DMS153 treated with DMSO at 0.1 percent for 48 hours (cell line): ENCODE results near the gene ASB1.

Source experiments
- DNase-seq: peaks from one replicate; lab custom pipeline; 2025; ENCODE audit not compliant: unreplicated experiment; lab: John Stamatoyannopoulos, UW

Gene ASB1

DNA sequence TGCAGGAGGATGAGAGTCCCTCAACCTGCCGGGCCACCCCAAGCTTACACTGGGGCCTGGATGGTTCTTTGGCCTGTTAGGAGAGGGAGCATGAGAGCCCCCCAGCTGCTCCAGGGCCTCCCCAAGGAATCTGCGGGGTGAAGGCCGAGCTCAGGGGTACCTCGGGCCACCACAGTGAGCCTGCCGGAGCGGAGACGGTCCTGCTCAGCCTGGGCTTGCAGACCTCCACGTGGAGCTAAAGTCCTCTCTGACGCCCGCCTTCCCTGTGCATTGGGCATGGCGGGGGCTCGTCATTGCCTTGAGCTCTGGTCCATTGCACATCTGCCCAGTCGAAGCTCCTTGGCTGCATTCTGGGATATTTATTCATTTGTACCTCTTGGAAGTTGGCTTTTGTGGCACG lies 62.7 kb downstream of the ASB1 start:
- DNase-seq = no peak

DNA sequence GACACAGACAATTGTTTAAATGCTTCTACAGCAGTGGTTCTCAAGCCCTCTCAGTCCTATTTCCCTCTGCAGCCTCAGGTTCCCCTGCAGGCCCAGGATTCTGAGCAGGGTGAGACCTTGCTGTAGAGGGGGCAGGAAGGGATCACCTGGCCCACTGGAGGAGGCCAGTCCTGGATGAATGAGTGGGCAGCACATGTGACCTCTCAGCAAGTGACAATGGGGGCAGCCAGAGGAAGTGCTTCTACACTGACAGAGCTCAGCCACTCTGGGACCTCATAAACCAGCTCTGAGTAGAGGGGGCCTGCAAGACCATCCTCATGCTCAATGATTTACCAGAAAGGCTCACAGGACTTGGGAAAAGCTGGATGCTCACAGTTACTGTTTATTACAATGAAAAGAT lies 63.2 kb downstream of the ASB1 start:
- DNase-seq = no peak

DNA sequence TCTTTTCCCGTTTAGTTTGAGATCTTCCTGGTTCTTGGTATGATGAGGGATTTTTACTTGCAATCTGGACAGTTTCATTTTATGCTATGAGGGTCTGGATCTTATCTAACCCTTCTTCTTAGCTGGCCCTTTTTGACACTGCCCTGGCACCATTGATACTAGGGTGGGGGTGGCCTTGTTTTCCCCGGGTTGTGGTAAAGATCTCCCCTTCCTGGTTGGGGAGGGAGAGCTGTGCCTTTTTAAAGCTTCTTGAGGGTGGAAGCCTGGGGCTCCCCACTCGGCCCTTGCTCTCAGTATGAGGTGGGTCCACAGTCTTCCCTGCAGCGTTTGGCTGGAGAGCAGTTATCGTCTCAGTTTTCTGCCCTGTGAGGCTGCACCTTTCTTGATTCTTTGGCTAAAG lies 66.1 kb downstream of the ASB1 start:
- DNase-seq = no peak

DNA sequence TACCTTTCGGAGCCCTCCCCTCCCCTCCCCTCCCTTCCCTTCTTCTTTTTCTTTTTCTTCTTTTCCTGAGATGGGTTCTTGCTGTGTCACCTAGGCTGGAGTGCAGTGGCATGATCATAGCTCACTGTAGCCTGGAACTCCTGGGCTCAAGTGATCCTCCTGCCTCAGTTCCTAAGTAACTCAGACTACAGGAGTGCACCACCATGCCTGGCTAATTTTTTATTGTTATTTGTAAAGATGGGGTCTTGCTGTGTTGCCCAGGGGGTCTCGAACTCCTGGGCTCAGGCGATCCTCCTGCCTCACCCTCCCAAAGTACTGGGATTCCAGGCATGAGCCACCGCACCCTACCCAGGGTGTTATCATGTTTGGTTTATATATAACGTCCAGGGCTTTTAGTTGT lies 66.7 kb downstream of the ASB1 start:
- no peak for DNase-seq

DNA sequence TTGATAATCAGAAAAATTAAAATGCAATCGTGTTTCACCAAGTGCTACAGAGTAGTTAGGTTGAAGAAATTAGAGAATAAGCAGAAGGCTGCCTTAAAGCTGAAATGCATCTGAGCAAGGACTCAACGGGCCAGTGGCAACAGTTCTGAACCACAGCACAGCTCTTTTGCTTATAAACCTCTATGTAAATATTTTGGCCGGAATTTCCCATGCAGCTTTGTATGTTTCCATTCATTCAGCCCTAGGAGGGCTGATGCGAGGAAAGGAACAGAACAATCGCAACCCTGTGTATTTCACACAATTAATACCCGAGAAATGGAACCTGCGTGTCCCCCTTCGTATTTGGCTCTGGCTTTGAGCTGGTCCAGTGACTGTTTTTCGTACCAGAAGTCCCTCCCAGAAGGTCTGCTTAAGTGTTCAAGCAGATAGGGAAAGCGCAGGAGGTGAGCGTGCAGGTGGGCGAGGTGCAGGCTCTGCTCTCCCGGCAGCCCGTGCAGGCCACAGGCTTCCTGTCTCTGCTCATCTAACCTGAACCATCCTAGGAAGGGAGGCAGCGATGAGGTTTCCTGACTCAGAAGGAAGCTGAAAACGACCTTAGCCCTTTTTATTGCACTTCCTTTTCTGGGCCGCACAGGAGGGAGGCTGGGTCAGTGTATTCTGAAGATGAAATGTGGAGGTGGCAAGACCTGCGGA lies 67.3 kb downstream of the ASB1 start:
- no peak for DNase-seq

DNA sequence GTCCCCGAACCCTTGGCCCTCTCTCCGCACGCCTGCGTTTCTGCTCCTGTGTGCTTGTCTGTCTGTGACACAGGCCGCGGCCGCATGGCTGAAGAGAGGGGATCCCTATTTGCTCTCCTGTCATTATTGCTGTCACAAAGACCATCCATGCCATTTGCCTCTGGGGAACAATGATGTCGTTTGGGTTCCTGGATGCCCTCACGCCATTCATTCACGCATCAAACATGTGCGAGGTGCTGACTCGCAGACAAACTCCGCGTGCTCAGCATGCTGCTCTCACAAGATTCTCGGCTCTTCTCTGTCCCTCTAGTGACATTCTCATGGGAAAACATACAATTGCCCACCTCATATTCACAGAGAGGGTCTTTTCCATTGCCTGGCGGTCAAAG lies 67.8 kb downstream of the ASB1 start:
- DNase-seq = no peak

DNA sequence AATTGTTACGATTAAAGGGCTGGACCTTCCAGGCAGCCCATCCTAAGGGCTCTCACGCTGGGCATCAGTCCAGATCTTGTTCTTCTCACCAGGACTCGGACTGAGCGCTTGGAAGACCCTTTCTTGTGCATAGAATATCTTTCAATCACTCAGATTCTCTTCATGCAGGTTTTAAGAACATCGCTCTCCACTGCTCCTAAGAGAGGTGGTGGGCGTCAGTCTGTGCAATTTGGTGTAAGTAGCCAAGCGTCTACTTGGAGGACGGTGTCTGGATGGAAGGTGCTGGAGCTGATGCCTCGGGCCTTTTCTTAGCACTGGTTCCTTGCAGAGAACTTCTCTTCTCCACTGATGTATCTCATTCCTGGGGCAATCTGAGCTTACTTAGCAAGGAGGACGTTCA lies 68.7 kb downstream of the ASB1 start:
- DNase-seq = no peak

DNA sequence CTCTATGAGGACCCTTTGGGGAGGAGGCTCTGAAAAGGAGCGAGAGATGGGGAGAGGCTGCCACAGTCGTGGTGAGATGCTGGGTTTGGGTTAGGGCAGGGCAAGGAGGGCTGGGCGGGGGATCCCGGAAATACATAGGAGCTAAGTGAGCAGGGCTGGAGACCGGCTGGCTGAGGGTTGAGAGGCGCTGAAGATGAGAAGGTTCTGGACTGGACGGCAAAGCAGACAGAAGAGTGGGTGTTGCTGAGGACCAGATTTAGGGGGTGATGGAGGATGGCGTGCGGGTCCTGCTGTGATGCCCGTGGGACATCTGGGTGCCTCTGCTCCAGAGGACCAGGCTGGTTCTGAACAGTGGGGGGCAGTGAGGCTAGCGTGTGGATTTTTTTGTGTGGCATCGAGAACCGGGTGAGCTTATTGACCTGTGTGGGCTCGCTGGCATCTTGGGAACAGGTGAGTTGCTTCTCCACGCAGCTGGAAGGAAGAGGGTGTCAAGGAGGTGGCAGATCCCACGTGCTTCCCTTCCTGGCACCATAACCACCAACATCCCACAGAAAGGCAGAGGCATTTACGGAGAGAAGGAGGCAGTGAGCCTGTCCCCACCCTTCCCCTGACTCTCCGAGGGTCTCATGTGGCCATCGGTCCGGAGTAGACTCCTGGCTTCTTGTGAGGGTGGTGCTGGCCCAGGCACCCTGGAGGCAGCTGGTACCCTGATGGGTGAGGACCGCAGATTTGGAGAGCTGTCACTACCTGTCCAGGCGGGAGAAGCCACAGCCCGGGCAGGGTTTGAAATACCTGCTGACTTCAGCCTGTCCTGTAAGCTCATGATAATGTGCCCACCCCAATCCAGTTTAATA lies 70.3 kb downstream of the ASB1 start:
- DNase-seq = no peak

DNA sequence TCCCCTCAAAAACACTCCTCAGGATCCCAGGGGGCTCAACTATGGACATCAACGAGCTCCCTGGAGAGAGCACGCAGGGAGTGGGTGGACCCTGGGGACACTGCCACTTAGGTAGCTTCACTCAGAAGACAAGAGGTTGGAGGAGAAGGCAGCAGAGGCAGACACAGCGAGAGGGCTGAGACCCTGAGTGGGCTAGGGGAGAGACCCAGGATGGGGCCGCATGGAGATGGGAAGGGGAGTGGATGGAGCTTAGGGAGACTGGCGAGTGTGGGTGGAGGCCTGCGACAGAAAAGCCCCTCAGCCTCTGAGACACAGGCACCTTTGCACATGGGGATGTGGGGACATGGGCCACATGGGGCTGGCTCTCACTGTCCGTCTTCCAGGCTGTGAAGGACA lies 70.9 kb downstream of the ASB1 start:
- DNase-seq = no peak

DNA sequence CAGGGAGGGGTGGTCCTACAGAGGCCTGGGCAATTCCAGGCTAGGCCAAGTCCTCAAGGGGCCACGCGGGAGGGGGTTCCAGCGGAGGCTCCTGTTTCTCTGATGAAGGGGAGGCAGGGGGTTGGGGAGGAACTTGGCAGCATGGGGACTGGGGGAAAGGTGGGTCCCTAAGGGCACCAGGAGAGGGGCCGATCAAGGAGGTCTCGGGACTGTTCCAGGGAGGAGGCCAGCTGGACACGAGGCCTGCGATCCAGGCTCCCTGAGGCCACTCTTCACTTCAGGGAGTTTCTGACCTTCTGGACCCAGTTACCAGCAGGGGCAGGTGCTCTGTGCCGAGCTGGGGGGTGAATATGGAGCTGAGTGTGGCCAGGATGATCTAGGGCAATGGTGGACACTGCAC lies 71.5 kb downstream of the ASB1 start:
- no peak for DNase-seq

DNA sequence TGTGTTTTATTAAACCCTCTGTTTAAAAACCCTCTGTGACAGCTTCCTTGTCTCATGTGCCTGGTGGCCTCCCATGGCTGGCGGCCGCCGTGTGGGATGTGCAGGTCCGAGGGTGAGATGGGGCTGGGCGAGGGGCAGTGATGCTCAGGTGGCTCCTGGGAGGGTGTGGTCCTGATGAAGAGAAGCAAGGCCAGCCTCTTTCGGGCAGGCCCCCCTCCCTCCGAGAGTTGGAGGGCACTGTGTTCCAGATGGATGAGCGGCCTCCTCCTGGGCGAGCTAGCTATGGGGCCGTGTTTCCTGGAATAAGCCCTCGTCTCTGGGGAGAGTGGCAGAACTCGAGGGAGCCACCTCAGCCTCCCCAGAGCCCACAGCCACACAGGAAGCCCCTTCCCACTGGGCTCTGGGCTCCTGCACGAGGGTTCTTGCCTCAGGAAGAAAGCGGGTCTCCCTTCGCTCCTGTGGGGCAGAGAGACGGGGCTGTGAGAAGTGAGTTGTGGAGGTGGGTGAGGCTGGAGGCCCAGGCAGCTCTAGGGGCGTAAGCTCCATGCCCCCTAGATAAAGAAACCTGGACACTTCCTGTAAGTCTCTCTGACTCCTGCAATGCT lies 72.1 kb downstream of the ASB1 start:
- no peak for DNase-seq

DNA sequence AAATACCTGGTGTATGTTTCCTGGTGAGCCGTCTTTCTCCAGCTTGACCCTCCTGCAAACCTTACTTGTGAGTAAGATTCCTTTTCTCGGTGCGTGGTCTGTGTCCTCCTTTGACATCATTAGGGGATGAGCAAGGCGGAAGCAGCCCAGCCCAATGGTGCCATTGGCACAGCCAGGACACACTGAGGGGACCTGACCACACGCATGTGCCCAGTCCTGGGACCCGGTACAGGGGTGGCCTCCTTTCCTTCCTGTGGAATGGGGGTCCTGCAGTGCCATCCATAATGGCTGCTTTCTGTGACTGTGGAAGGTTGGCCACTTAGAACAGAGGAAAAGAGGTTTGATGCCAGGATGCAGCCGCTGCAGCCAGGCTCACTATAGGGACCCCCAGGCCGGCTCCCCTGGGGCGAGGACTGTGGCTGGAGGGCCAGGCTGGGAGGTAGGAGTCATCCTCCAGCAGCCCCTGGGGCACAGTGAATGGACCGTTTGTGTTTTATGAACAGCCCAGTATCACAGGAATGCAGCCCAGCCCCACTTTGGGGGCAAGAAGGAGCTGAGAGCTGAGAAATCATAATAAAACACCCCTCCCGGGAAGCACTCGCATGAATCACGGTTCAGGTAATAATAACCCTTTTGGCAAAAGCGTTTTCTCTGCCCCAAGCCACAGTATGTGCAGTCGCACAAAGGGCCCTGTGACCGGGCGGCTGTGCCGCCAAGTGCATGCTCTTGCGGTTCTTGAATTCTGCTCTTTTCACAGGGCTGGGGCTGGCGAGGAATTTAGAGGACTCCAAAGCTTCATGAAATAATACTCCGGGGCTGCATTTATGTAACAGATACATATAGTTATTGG lies 73.2 kb downstream of the ASB1 start:
- no peak for DNase-seq

DNA sequence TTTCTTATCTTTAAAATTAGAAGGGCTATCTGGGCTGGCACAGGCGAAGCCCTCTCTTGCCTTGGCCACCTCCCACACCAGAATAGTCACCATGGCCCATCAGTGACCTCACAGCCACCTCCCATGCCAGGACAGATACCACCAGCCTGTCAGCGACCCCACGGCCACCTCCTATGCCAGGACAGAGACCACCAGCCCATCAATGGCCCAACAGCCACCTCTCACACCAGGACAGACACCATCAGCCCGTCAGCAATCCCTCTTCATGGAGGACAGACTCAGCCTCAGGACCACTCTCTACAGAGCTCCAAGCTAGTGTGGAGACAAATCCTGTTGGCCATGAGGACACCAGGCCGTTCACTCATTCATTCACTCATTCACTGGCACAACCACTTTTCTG lies 74.6 kb downstream of the ASB1 start:
- DNase-seq = no peak
